MM.1S (cell line): ENCODE measurements around the gene ARMC12.
"Not testable (repeated sequence)": the region's sequence is repeated elsewhere in the genome, so short reads cannot be mapped to it uniquely, and the experiment has no call there.

Experiments used
- DNase-seq: peaks from one replicate; pipeline ENCODE4 v3.0.0-alpha.2; 2015
- H2AFZ ChIP-seq: fragments of 300-600 bp; sonication (generic); 2 replicates; pipeline ENCODE4 v1.6.0; 2016; ENCODE audit warnings: antibody characterized with exemption, low read length
- H3F3A ChIP-seq: fragments of 300-600 bp; sonication (generic); 2 replicates; pipeline ENCODE4 v1.6.1; 2016; ENCODE audit warnings: mild to moderate bottlenecking, antibody characterized with exemption, low read length, moderate library complexity, mixed read lengths; ENCODE audit not compliant: insufficient read depth
- H3K27ac ChIP-seq: fragments of 300-600 bp; sonication (generic); 2 replicates; pipeline ENCODE4 v1.5.1; 2016; ENCODE audit warnings: mild to moderate bottlenecking, low read length
- H3K27me3 ChIP-seq: fragments of 300-600 bp; sonication (generic); replicated peaks from 2 replicates; pipeline ENCODE4 v1.6.0; 2016; ENCODE audit warnings: low read length; ENCODE audit not compliant: insufficient read depth
- H3K36me3 ChIP-seq: fragments of 300-600 bp; sonication (generic); replicated peaks from 2 replicates; pipeline ENCODE4 v1.6.1; 2016; ENCODE audit warnings: mild to moderate bottlenecking, low read length, mixed read lengths; ENCODE audit not compliant: insufficient read depth
- H3K4me1 ChIP-seq: fragments of 300-600 bp; sonication (generic); 2 replicates; pipeline ENCODE4 v1.6.1; 2016; ENCODE audit warnings: low read length, mixed read lengths
- H3K4me2 ChIP-seq: fragments of 300-600 bp; sonication (generic); 2 replicates; pipeline ENCODE4 v1.6.0; 2016; ENCODE audit warnings: low read depth, low read length
- H3K4me3 ChIP-seq: fragments of 300-600 bp; sonication (generic); 2 replicates; pipeline ENCODE4 v1.5.1; 2016; ENCODE audit warnings: low read length, mixed read lengths
- H3K79me2 ChIP-seq: fragments of 300-600 bp; sonication (generic); 2 replicates; pipeline ENCODE4 v1.6.1; 2016; ENCODE audit warnings: mixed run types, low read length, mixed read lengths
- H3K9ac ChIP-seq: fragments of 300-600 bp; sonication (generic); 2 replicates; pipeline ENCODE4 v1.6.1; 2016; ENCODE audit warnings: low read length, mixed read lengths
- H3K9me2 ChIP-seq: fragments of 300-600 bp; sonication (generic); replicated peaks from 2 replicates; pipeline ENCODE4 v1.6.1; 2016; ENCODE audit warnings: mild to moderate bottlenecking, low read length, mixed read lengths; ENCODE audit not compliant: insufficient read depth
- H3K9me3 ChIP-seq: fragments of 300-600 bp; sonication (generic); replicated peaks from 2 replicates; pipeline ENCODE4 v1.6.1; 2016; ENCODE audit warnings: mild to moderate bottlenecking, low read length, mixed read lengths; ENCODE audit not compliant: insufficient read depth
- H4K20me1 ChIP-seq: fragments of 300-600 bp; sonication (generic); 2 replicates; pipeline ENCODE4 v1.6.1; 2016; ENCODE audit warnings: mild to moderate bottlenecking, low read length, moderate library complexity, mixed read lengths; ENCODE audit not compliant: insufficient read depth
- EZH2 ChIP-seq: fragments of 300-600 bp; sonication (generic); optimal IDR thresholded peaks from 2 replicates; pipeline ENCODE3; 2017; ENCODE audit warnings: low read depth, mild to moderate bottlenecking, antibody characterized with exemption, low read length, mixed read lengths
- EZH2phosphoT487 ChIP-seq: fragments of 300-600 bp; sonication (generic); IDR thresholded peaks from 2 replicates; pipeline ENCODE4 v1.6.1; 2018; ENCODE audit warnings: antibody characterized with exemption, low read length
- TF ChIP-seq, protein P1 (sequence below): fragments of 300-600 bp; sonication (generic); IDR thresholded peaks from 2 replicates; pipeline ENCODE4 v1.5.1; 2016; ENCODE audit warnings: antibody characterized with exemption, low read length, mixed read lengths

Gene ARMC12

GRCh38 chr6:35733633-35734032 lies 3.2 kb upstream of the ARMC12 start:
- H3K4me3 ChIP-seq: no peak overlapping the region
- H3K27ac ChIP-seq: no peak overlapping the region
- H3K4me1 ChIP-seq: peaks cover 20% of the 10 kb centered on the region
- no peaks in the 10 kb centered on the region for H3K27me3 ChIP-seq
- peaks cover 32% of the 10 kb centered on the region for H3F3A ChIP-seq
- H3K9me2 ChIP-seq: no peaks in the 10 kb centered on the region
- no peaks in the 10 kb centered on the region for H4K20me1 ChIP-seq
- no peak overlapping the region for H2AFZ ChIP-seq
- DNase-seq: no peak
- TF ChIP-seq EZH2phosphoT487 (no peak), EZH2 (no peak)
- TF ChIP-seq, protein P1, sequence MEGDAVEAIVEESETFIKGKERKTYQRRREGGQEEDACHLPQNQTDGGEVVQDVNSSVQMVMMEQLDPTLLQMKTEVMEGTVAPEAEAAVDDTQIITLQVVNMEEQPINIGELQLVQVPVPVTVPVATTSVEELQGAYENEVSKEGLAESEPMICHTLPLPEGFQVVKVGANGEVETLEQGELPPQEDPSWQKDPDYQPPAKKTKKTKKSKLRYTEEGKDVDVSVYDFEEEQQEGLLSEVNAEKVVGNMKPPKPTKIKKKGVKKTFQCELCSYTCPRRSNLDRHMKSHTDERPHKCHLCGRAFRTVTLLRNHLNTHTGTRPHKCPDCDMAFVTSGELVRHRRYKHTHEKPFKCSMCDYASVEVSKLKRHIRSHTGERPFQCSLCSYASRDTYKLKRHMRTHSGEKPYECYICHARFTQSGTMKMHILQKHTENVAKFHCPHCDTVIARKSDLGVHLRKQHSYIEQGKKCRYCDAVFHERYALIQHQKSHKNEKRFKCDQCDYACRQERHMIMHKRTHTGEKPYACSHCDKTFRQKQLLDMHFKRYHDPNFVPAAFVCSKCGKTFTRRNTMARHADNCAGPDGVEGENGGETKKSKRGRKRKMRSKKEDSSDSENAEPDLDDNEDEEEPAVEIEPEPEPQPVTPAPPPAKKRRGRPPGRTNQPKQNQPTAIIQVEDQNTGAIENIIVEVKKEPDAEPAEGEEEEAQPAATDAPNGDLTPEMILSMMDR: no peak
- no peaks in the 10 kb centered on the region for H3K79me2 ChIP-seq
- H3K4me2 ChIP-seq: no peak overlapping the region
- no peak overlapping the region for H3K9ac ChIP-seq
- no peaks in the 10 kb centered on the region for H3K9me3 ChIP-seq
- H3K36me3 ChIP-seq: no peaks in the 10 kb centered on the region

DNA sequence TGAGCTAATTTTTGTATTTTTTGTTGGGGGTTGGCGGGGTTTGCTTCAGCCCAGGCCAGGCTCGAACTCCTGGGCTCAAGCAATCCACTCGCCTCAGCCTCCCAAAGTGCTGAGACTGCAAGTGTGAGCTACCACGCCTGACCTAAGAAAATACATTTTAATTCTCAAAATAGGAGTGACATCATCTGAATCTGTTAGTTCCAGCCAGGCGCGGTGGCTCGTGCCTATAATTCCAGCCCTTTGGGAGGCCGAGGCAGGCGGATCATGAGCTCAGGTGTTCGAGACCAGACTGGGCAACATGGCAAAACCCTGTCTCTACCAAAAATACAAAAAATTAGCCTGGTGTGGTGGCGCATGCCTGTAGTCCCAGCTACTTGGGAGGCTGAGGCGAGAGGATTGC lies 2.5 kb upstream of the ARMC12 start:
- H3K27me3 ChIP-seq, H2AFZ ChIP-seq, H3K4me2 ChIP-seq, H3K9ac ChIP-seq, H3K9me2 ChIP-seq, H3K79me2 ChIP-seq, H4K20me1 ChIP-seq, DNase-seq, H3K27ac ChIP-seq, H3K9me3 ChIP-seq, H3K4me3 ChIP-seq, H3K36me3 ChIP-seq: not testable (repeated sequence)
- H3F3A ChIP-seq: peaks cover 27% of the 10 kb centered on the region
- peaks cover 14% of the 10 kb centered on the region for H3K4me1 ChIP-seq

DNA sequence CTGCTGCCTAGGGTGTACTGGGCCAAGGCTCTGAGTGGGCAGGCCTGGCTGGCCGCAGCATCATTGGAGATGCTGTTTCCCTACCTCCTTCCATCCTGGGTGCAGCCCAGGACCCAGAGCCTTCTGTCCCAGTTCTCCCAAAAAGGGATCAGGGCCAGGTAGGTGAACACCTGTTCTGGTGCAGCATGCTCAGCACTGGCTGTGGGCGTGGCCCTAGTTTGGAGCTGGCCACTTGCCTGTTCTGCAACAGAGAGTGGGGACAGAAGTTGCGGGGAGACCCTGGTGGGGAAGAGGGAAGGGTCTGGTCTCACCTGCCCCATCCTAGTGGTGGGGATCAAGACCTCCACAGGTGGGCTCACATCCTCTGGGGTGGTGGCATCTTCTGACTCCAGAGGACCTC lies 1.4 kb upstream of the ARMC12 start:
- H3K27me3 ChIP-seq: no peaks in the 10 kb centered on the region
- H3K4me3 ChIP-seq: no peak overlapping the region
- no peaks in the 10 kb centered on the region for H3K9me3 ChIP-seq
- no peak overlapping the region for H3K27ac ChIP-seq
- no peaks in the 10 kb centered on the region for H3K79me2 ChIP-seq
- H3K9ac ChIP-seq: no peak overlapping the region
- no peak for DNase-seq
- H3K4me1 ChIP-seq: peaks cover 13% of the 10 kb centered on the region
- no peaks in the 10 kb centered on the region for H3K36me3 ChIP-seq
- H3K4me2 ChIP-seq: no peak overlapping the region
- no peak for TF ChIP-seq EZH2phosphoT487
- TF ChIP-seq, protein P1: no peak
- TF ChIP-seq EZH2: no peak
- no peaks in the 10 kb centered on the region for H4K20me1 ChIP-seq
- H3F3A ChIP-seq: peaks cover 17% of the 10 kb centered on the region
- no peaks in the 10 kb centered on the region for H3K9me2 ChIP-seq
- no peak overlapping the region for H2AFZ ChIP-seq

DNA sequence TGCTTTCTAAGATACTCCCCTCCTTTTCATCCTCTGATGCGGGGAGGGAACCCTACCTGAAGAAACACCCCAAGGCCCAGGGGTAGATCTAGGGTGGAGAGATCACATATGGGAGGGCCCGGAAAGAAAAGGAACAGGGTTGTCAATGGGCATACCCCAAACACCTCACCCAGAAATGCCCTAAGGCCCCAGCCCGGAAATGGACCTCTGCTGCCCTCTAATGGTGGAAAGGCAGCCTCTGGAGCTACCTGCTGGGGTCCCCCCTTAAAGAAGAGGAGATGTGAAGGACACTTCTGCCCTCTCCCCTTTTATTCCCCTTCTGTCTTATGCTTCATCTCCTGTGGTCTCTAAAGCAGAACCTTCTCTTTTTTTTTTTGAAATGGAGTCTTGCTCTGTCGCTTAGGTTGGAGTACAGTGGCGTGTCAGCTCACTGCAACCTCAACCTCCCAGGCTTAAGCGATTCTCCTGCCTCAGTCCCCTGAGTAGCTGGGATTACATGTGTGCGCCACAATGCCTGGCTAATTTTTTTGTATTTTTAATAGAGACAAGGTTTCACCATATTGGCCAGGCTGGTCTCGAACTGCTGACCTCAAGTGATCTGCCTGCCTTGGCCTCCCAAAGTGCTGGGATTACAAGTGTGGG lies 458 bp upstream of the ARMC12 start:
- Histone ChIP-seq H2AFZ (peak overlapping the region; percentile 54; the same call in 1 of the 2 replicates), H3K9me2 (no peaks in the 10 kb centered on the region), H3K4me1 (peaks cover 7% of the 10 kb centered on the region), H3K79me2 (no peaks in the 10 kb centered on the region), H3K9ac (no peak overlapping the region), H3K36me3 (no peaks in the 10 kb centered on the region), H3F3A (peaks cover 11% of the 10 kb centered on the region), H3K4me2 (no peak overlapping the region), H3K27me3 (no peaks in the 10 kb centered on the region), H4K20me1 (no peaks in the 10 kb centered on the region), H3K27ac (no peak overlapping the region), H3K4me3 (no peak overlapping the region), H3K9me3 (no peaks in the 10 kb centered on the region)
- no peak for TF ChIP-seq EZH2
- TF ChIP-seq, protein P1: peak; percentile 92
- TF ChIP-seq EZH2phosphoT487: no peak
- DNase-seq: peak; percentile 72
